ACC112 (cell line): ENCODE measurements around the gene CHD9NB.
A peak's percentile ranks its signal among the peaks of the same experiment; 100 is the strongest.

Experiments
- H2AFZ ChIP-seq: fragments of 200-600 bp; sonication (generic); one replicate; pipeline ENCODE4 v1.6.0; 2017; ENCODE audit warnings: antibody characterized with exemption, low read length; ENCODE audit not compliant: unreplicated experiment
- H3K27ac ChIP-seq: fragments of 200-600 bp; sonication (generic); 2 replicates; pipeline ENCODE4 v1.5.1; 2014; ENCODE audit warnings: low read depth, mild to moderate bottlenecking, antibody characterized with exemption, low read length, moderate library complexity
- H3K27me3 ChIP-seq: fragments of 200-600 bp; sonication (generic); 2 replicates; pipeline ENCODE4 v1.6.1; 2014; ENCODE audit warnings: mild to moderate bottlenecking, antibody characterized with exemption, low read length, moderate library complexity, mixed read lengths; ENCODE audit not compliant: insufficient read depth
- H3K36me3 ChIP-seq: fragments of 200-600 bp; sonication (generic); 2 replicates; pipeline ENCODE4 v1.6.1; 2016; ENCODE audit warnings: mild to moderate bottlenecking, antibody characterized with exemption, low read length, moderate library complexity, mixed read lengths; ENCODE audit not compliant: insufficient read depth
- H3K4me1 ChIP-seq: fragments of 200-600 bp; sonication (generic); one replicate; pipeline ENCODE4 v1.6.1; 2016; ENCODE audit warnings: low read length, mixed read lengths; ENCODE audit not compliant: insufficient read depth, unreplicated experiment, control insufficient read depth
- H3K4me3 ChIP-seq: fragments of 200-600 bp; sonication (generic); 2 replicates; pipeline ENCODE4 v1.5.1; 2014; ENCODE audit warnings: mild to moderate bottlenecking, low read depth, low read length
- H3K79me2 ChIP-seq: fragments of 200-600 bp; sonication (generic); one replicate; pipeline ENCODE4 v1.6.0; 2016; ENCODE audit warnings: low read length; ENCODE audit not compliant: control insufficient read depth, unreplicated experiment, insufficient read depth

Gene CHD9NB

DNA sequence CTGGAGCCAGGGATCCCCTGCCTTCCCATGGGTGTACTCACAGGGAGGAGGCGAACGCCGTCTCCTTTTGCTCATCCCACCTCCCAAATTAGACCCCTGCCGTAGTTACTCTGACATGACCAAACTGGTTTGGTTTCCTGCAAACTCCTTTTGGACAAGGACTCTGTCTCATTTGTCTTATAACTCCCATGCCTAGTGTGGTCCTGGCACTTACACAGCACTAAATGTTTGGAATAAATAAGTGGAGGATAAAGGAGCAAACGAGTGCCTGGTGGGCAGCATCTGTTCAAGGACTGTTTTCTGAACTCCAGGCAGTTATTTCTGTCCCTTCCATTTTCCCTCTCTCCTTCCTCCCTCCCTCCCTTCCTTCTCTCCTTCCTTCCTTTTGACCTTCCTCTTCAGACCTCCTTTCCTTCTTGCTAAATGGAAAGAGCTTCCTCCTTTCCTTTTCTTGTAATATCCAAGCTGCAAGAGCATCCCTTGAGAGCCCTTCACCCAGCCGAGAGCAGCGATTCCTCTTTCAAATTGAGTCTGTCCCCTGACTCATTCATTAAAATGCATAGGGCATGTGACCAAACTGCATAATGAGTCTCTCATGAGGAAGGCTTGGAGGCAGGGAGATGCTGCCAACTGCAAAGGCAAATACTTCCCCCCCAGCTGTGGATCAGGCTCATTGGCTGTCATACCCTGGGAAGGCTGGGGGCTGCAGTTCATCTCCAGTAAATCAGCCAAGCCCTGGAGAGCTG is 38.9 kb upstream of the CHD9NB start:
- no peaks in the 10 kb centered on the region for H3K27me3 ChIP-seq
- H3K79me2 ChIP-seq, result peaks cover 28% of the 10 kb centered on the region
- peaks cover 44% of the 10 kb centered on the region for H3K4me1 ChIP-seq
- peak overlapping the region; percentile 92 for H3K27ac ChIP-seq
- peak overlapping the region; percentile 57 for H3K4me3 ChIP-seq
- H2AFZ ChIP-seq, result no peak overlapping the region
- no peaks in the 10 kb centered on the region for H3K36me3 ChIP-seq

GRCh38 chr16:53090591-53091411 is 38.1 kb upstream of the CHD9NB start:
- peak overlapping the region; percentile 92 for H3K27ac ChIP-seq
- peak overlapping the region; percentile 55 for H2AFZ ChIP-seq
- H3K4me3 ChIP-seq, result peak overlapping the region; percentile 57
- peaks cover 20% of the 10 kb centered on the region for H3K79me2 ChIP-seq
- H3K4me1 ChIP-seq, result peaks cover 44% of the 10 kb centered on the region
- H3K36me3 ChIP-seq, result no peaks in the 10 kb centered on the region
- H3K27me3 ChIP-seq, result no peaks in the 10 kb centered on the region

DNA sequence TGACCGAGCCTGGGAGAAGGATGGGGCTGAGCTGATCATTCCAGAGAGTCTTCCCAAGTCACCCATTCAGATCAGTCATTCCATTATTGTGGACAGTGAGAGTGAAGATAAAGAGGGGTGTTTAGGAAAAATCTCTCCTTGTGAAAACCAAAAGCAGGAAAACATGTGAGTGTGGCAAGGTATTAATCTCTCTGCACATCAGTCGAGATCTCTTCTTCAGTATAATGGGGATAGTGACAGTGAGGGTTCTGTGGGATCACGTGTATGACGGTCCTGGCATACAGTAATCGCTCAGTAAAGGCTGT is 37.5 kb upstream of the CHD9NB start:
- H3K4me3 ChIP-seq, result peak overlapping the region; percentile 56
- H3K4me1 ChIP-seq, result peaks cover 44% of the 10 kb centered on the region

GRCh38 chr16:53089434-53090285 is 37.0 kb upstream of the CHD9NB start:
- Histone ChIP-seq H3K27ac (peak overlapping the region; percentile 92), H3K36me3 (no peaks in the 10 kb centered on the region), H3K27me3 (no peaks in the 10 kb centered on the region), H3K79me2 (peaks cover 17% of the 10 kb centered on the region), H3K4me3 (peak overlapping the region; percentile 56; the same call in 1 of the 2 replicates), H3K4me1 (peaks cover 41% of the 10 kb centered on the region), H2AFZ (peak overlapping the region; percentile 55)

More for the DNA sequence above, 37.5 kb upstream of the CHD9NB start:
- Histone ChIP-seq H3K79me2 (peaks cover 17% of the 10 kb centered on the region), H3K27me3 (no peaks in the 10 kb centered on the region), H3K36me3 (no peaks in the 10 kb centered on the region), H3K27ac (peak overlapping the region; percentile 92), H2AFZ (peak overlapping the region; percentile 55)

DNA sequence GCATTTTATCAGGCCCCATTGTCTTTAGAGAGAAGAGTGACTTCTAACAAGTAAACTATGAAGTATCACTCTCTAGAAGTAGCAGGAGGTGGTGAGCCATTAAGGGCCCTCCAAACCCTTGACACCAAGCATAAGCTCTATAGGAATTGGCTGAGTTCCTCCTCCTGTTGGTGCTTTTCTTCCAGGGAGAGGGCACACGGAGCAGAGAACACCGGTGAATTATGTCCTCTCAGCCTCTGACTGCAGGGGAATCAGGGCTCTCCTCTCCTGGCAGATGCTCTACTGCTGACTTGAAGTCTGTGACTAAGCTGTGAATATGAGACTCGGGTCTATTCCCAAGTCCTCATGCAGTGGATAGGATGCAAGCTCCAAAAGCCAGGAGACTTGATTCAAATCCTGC is 34.4 kb upstream of the CHD9NB start:
- H3K4me1 ChIP-seq, result peaks cover 45% of the 10 kb centered on the region
- H3K79me2 ChIP-seq, result peaks cover 12% of the 10 kb centered on the region
- H3K27me3 ChIP-seq, result no peaks in the 10 kb centered on the region
- no peak overlapping the region for H2AFZ ChIP-seq
- no peak overlapping the region for H3K27ac ChIP-seq
- no peaks in the 10 kb centered on the region for H3K36me3 ChIP-seq
- H3K4me3 ChIP-seq, result no peak overlapping the region

DNA sequence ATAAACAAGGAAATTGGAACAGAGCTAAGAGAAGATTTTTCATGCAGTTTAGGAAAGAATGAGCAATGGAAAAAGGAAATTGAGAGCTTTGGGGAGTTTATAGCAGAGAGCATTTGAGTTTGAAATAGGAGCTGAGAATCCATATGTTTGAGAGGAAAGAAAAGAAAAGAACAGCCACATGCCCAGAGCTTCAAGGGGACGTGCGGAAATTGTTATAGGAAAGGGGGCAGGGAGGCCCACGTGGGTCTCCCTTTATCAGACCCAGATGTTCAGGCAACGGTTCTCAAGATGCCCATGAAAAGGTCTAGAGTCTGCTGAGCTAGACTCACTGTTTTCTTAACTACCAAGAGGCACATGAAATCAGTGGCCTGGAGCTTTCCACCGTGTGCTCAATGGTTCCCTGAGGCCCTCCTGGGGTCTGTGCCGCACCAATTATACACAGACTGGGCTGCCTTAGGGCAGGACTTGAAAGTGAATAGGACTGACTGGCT is 33.3 kb upstream of the CHD9NB start:
- Histone ChIP-seq H3K79me2 (peaks cover 14% of the 10 kb centered on the region), H3K27ac (no peak overlapping the region), H3K4me1 (peaks cover 40% of the 10 kb centered on the region), H3K27me3 (no peaks in the 10 kb centered on the region), H2AFZ (no peak overlapping the region), H3K36me3 (no peaks in the 10 kb centered on the region), H3K4me3 (no peak overlapping the region)

DNA sequence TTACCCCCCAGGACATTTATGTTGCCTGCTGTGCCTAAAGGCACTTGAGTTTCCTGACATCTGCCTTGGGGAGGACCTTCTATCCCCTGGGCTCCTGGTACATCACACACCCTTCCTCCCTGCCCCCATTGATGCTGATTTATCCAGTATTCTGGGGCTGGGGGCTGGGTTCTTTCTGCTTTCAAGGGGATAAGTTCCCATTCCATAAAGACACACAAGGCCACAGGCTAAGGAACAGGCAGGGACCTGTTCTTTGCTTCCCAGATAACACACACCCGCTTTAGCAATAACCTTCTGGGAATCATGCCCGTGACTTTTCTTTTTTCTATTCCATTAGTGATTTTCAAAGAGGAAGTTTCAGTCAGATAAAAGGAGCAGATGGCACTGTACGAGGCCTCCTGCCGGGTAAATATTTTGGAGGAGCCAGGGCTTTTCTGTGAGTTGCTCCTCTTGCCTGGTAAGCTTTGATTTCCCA is 32.7 kb upstream of the CHD9NB start:
- peaks cover 43% of the 10 kb centered on the region for H3K4me1 ChIP-seq
- H2AFZ ChIP-seq, result no peak overlapping the region
- no peak overlapping the region for H3K27ac ChIP-seq
- no peaks in the 10 kb centered on the region for H3K36me3 ChIP-seq
- no peak overlapping the region for H3K4me3 ChIP-seq
- no peaks in the 10 kb centered on the region for H3K27me3 ChIP-seq
- H3K79me2 ChIP-seq, result peaks cover 14% of the 10 kb centered on the region

- no peaks in the 10 kb centered on the region for H3K27me3 ChIP-seq
- H3K27ac ChIP-seq, result no peak overlapping the region
- no peak overlapping the region for H3K4me3 ChIP-seq
Observed at GRCh38 chr16:53084746-53085334, 32.1 kb upstream of the CHD9NB start.

GRCh38 chr16:53084141-53084541 is 31.4 kb upstream of the CHD9NB start:
- H3K79me2 ChIP-seq, result peaks cover 22% of the 10 kb centered on the region
- no peak overlapping the region for H3K4me3 ChIP-seq
- H3K27ac ChIP-seq, result no peak overlapping the region
- H2AFZ ChIP-seq, result no peak overlapping the region
- peaks cover 42% of the 10 kb centered on the region for H3K4me1 ChIP-seq
- no peaks in the 10 kb centered on the region for H3K36me3 ChIP-seq
- H3K27me3 ChIP-seq, result no peaks in the 10 kb centered on the region

More at GRCh38 chr16:53084746-53085334, 32.1 kb upstream of the CHD9NB start:
- H3K4me1 ChIP-seq, result peaks cover 43% of the 10 kb centered on the region
- H3K79me2 ChIP-seq, result peaks cover 15% of the 10 kb centered on the region
- no peak overlapping the region for H2AFZ ChIP-seq
- no peaks in the 10 kb centered on the region for H3K36me3 ChIP-seq

GRCh38 chr16:53083119-53083518 is 30.4 kb upstream of the CHD9NB start:
- H3K4me3 ChIP-seq, result no peak overlapping the region
- H2AFZ ChIP-seq, result no peak overlapping the region
- no peak overlapping the region for H3K27ac ChIP-seq
- peaks cover 32% of the 10 kb centered on the region for H3K79me2 ChIP-seq
- H3K36me3 ChIP-seq, result no peaks in the 10 kb centered on the region
- H3K27me3 ChIP-seq, result no peaks in the 10 kb centered on the region
- peaks cover 50% of the 10 kb centered on the region for H3K4me1 ChIP-seq
